Heart right ventricle (tissue), 16 donors: ENCODE data around the gene ERN1. TPM values are rescaled to one million over a fixed set of nuclear protein-coding genes. Genes with fewer than 3 reads are reported as not detected.

Experiments used
- ATAC-seq, 8 donors: fragments of 200-7000 bp; cut with Tn5 transposase; one replicate each; pipeline ENCODE4 v1.9.1; 2020; ENCODE audit warnings: mild to moderate bottlenecking in 8 of 8, moderate library complexity in 8 of 8, moderate number of reproducible peaks in 1 of 8
- DNase-seq, 2 donors: peaks; one replicate each; pipeline ENCODE4 v3.0.0-alpha.2; 2020
- H3K27ac ChIP-seq, 10 donors: fragments of 200-600 bp; sonication (generic) in 2 of 10; one replicate each; pipeline versions ENCODE4 v1.5.0 to v1.8.0; 2020 to 2022; ENCODE audit warnings: mild to moderate bottlenecking in 3 of 10
- H3K27me3 ChIP-seq, 7 donors: fragments of 200-600 bp; one replicate each; pipeline ENCODE4 v1.8.0; 2021 to 2022; ENCODE audit warnings: mild to moderate bottlenecking in 2 of 7
- H3K36me3 ChIP-seq, 9 donors: fragments of 200-600 bp; sonication (generic) in 1 of 9; one replicate each; pipeline versions ENCODE4 v1.5.0 to v1.8.0; 2020 to 2022; ENCODE audit warnings: mild to moderate bottlenecking in 2 of 9
- H3K4me1 ChIP-seq, 9 donors: fragments of 200-600 bp; sonication (generic) in 1 of 9; one replicate each; pipeline versions ENCODE4 v1.5.0 to v1.8.0; 2020 to 2022; ENCODE audit warnings: mild to moderate bottlenecking in 4 of 9
- H3K4me3 ChIP-seq, 10 donors: fragments of 200-600 bp; sonication (generic) in 2 of 10; one replicate each; pipeline versions ENCODE4 v1.5.0 to v1.8.0; 2020 to 2022; ENCODE audit warnings: mild to moderate bottlenecking in 7 of 10, moderate library complexity in 2 of 10
- H3K9me3 ChIP-seq, 11 donors: fragments of 200-600 bp in 10 of 11; sonication (generic) in 2 of 11; one replicate each; pipeline versions ENCODE4 v1.5.0 to v1.8.0; 2013 to 2022; ENCODE audit warnings: mild to moderate bottlenecking in 2 of 11, control low read depth in 1 of 11, moderate library complexity in 1 of 11
- CTCF ChIP-seq, 9 donors: fragments of 200-600 bp; sonication (generic) in 2 of 9; IDR thresholded peaks; one replicate each; pipeline versions ENCODE4 v1.5.0 to v1.8.0; 2021 to 2022; ENCODE audit warnings: antibody characterized with exemption in 9 of 9, mild to moderate bottlenecking in 5 of 9, moderate library complexity in 1 of 9
- WGBS, 2 donors: extraction: QIAGEN DNeasy Blood & Tissue Kit; methylation state at CpG; one replicate each; pipeline ENCODE4 v1.1.7; 2013; ENCODE audit warnings: inconsistent platforms in 1 of 2; 5-methylcytosine and 5-hydroxymethylcytosine counted together
- intact Hi-C, 10 donors: fragments of 100-400 bp; cut with DNase I; formaldehyde crosslinking; loops; one replicate each; pipeline versions ENCODE4 v1.11.1 to v1.14.2; 2022
- polyA plus RNA-seq, 2 donors: library from polyadenylated mRNA; stranded (reverse); fragments of 200-250 nt; gene quantifications; one replicate each; pipeline ENCODE4 v1.2.3, GENCODE V29; 2013
- total RNA-seq, 10 donors: library from RNA; stranded (reverse); fragmentation: NEBNext Ultra II Directional in 3 of 10; extraction: Animal tissue kit (Norgen Biotek cat#: 25700) in 3 of 10; gene quantifications; one replicate each; pipeline versions ENCODE4 v1.2.1 to v1.2.4, GENCODE V29; 2021 to 2023
- donor health status: Arrhythmogenic right ventricular cardiomyopathy.
- donor health status: ischemic (EF 13 %, LVEDD 7.1; RV severe dilation, severe dysfunction).
- donor health status: healthy with polysubstance abuse.
- donor health status: DM: no; HTN: yes; CAD: no.
- donor health status: DM: no; HTN: no; CAD: no.
- donor health status: ischemic (EF 25% LVEDD 6.9; RV normal size, moderate dysfunction).
- donor health status: ischemic (EF 25% LVEDD 5.7; RV mildly dilated, moderate dysfunction).
- donor health status: healthy.
- donor health status: DM: yes; HTN: yes; CAD: no.
- donor health status: Ischemic cardiomyopathy.
- donor health status: ischemic (EF 35%, LVEDD 5.7; RV mildly dilated, moderate dysfunction).
- donor health status: nonischemic (EF 11% LVEDD 7.7; RV severe dilation, severe dysfunction).
- donor health status: DM: yes; HTN: yes; CAD: no.
- donor health status: PGD.
- donor health status: ischemic (EF 29% LVEDD 5.4; RV normal size, mild dysfunction).
- donor health status: nonischemic (EF 23%, LVEDD 6.1; RV moderate dilation, normal function).

Gene ERN1
- total and polyA plus RNA-seq, 12 donors = 2.2 to 16.6 (median 7.1) TPM

GRCh38 chr17:64028874-64029464 is 101.0 kb downstream of the ERN1 start:
- H3K4me3 ChIP-seq = no peak overlapping the region
- H3K27me3 ChIP-seq = no peaks in the 10 kb centered on the region
- ATAC-seq = peak in 7 of 8 donors; percentile 50 to 59 (median 55)
- no peaks in the 10 kb centered on the region for H3K9me3 ChIP-seq
- no peaks in the 10 kb centered on the region for H3K36me3 ChIP-seq
- 19 to 26% methylated on average over 3 of the region's 3 CpGs for WGBS, 2 donors
- peak in 1 of 2 donors; percentile 60 for DNase-seq
- intact Hi-C loops = loop anchor here (1.0 to 10.0 kb wide), 10 partner anchors 42 to 256 kb away; partner anchors contain the start of genes ERN1 (in 4 of the 10), GH1 (in 4 of the 10) and CSHL1 (in 1 of the 10)
- H3K27ac ChIP-seq = no peak overlapping the region
- peaks cover 4 to 25% (median 14%) of the 10 kb centered on the region in 9 donors for H3K4me1 ChIP-seq
- TF ChIP-seq CTCF (IDR thresholded peaks at IDR 0.05) = peak; percentile 75 to 88 (median 83)

GRCh38 chr17:64025732-64026294 is 104.1 kb downstream of the ERN1 start:
- Histone ChIP-seq H3K27ac (peak overlapping the region in 7 of 10 donors; percentile 4 to 97 (median 66)), H3K9me3 (no peaks in the 10 kb centered on the region), H3K4me1 (peaks cover 4 to 31% (median 20%) of the 10 kb centered on the region in 9 donors), H3K4me3 (peak overlapping the region in 5 of 10 donors; percentile 14 to 32 (median 26)), H3K36me3 (no peaks in the 10 kb centered on the region), H3K27me3 (no peaks in the 10 kb centered on the region)
- ATAC-seq (peak in 7 of 8 donors; percentile 69 to 85 (median 82)), DNase-seq (peak; percentile 80 to 81)
- WGBS, 2 donors = 2 to 3% methylated on average over 21 of the region's 21 CpGs
- peak; percentile 88 to 97 (median 95) for TF ChIP-seq CTCF (IDR thresholded peaks at IDR 0.05)
- intact Hi-C loops = loop anchor here in 9 of 10 donors (1.0 to 10.0 kb wide), 8 partner anchors 39 to 259 kb away; partner anchors contain the start of genes GH1 (in 8 of the 9), ERN1 (in 2 of the 9) and CSHL1 (in 1 of the 9)

- intact Hi-C loops = loop anchor here in 9 of 10 donors (1.0 to 10.0 kb wide), 8 partner anchors 38 to 260 kb away; partner anchors contain the start of genes GH1 (in 7 of the 9), ERN1 (in 2 of the 9) and CSHL1 (in 1 of the 9)
- Histone ChIP-seq H3K4me1 (peaks cover 4 to 32% (median 26%) of the 10 kb centered on the region in 9 donors), H3K27ac (peak overlapping the region in 8 of 10 donors; percentile 16 to 97 (median 66)), H3K36me3 (no peaks in the 10 kb centered on the region), H3K27me3 (no peaks in the 10 kb centered on the region), H3K9me3 (no peaks in the 10 kb centered on the region), H3K4me3 (peak overlapping the region in 2 of 10 donors; percentile 14 to 23)
- peak in 4 of 8 donors; percentile 1 to 18 (median 8) for ATAC-seq
- no peak for TF ChIP-seq CTCF (IDR thresholded peaks at IDR 0.05)
- 60 to 65% methylated on average over 19 of the region's 19 CpGs for WGBS, 2 donors
- DNase-seq = no peak
Observed at GRCh38 chr17:64024781-64025731, 104.9 kb downstream of the ERN1 start.
